Uterus (tissue), 2 donors: ENCODE results near the gene CACNA1D.

ENCODE experiments used
- CTCF ChIP-seq, 4 experiments: fragments of 200-600 bp in 2 of 4; fragments of 450-650 bp in 2 of 4; sonication (generic) in 2 of 4; IDR thresholded peaks; one replicate each; pipeline ENCODE4 v1.5.1; 2016 to 2019; ENCODE audit warnings: antibody characterized with exemption in 4 of 4, mild to moderate bottlenecking in 2 of 4, moderate library complexity in 1 of 4
- POLR2A ChIP-seq, 2 donors: fragments of 450-650 bp; IDR thresholded peaks; one replicate each; pipeline ENCODE4 v1.6.1; 2016; ENCODE audit warnings: antibody characterized with exemption in 2 of 2, mild to moderate bottlenecking in 1 of 2, moderate library complexity in 1 of 2

- TF ChIP-seq CTCF (IDR thresholded peaks at IDR 0.05), result no peak
- no peak for TF ChIP-seq POLR2A (IDR thresholded peaks at IDR 0.05)
Observed at GRCh38 chr3:53777468-53777867, 283.1 kb downstream of the CACNA1D start.
